Measurements from ENCODE around the gene TNIK.

- TF ChIP-seq POLR2A (IDR thresholded peaks at IDR 0.05), result no peak
- TF ChIP-seq CTCF (IDR thresholded peaks at IDR 0.05), result no peak
These were observed 145.9 kb downstream of the TNIK start for GRCh38 chr3:171314341-171314740.
